ENCODE results near the gene SNAPIN.
A peak's percentile ranks its signal among the peaks of the same experiment; 100 is the strongest.

Gene SNAPIN

GRCh38 chr1:153658400-153659174 is at the start of gene SNAPIN:
Gene SNAPIN (plus strand): TSS chr1:153658703. CDS start chr1:153658744, 41 bp downstream.
- Histone ChIP-seq H3K27me3 (replicated peaks; ENCODE audit: insufficient read depth, low read length) (no peaks in the 10 kb centered on the region), H3K36me3 (replicated peaks; ENCODE audit: insufficient read depth, low read length) (peaks cover 17% of the 10 kb centered on the region), H3K4me3 (ENCODE audit: low read length) (peak within 1 kb of the TSS; percentile 82), H3K9me3 (replicated peaks; ENCODE audit: insufficient read depth, low read length) (no peaks in the 10 kb centered on the region), H3K9ac (ENCODE audit: low read length) (peak within 1 kb of the TSS; percentile 79), H3K4me1 (ENCODE audit: low read length) (0 out of 2 replicates have a peak, but pooled peaks cover 6% of the 10 kb centered on the region), H3K9me2 (replicated peaks; ENCODE audit: insufficient read depth, low read length) (no peaks in the 10 kb centered on the region), H3F3A (ENCODE audit: insufficient read depth, low read length) (peaks cover 22% of the 10 kb centered on the region), H3K79me2 (ENCODE audit: low read length) (peaks cover 20% of the 10 kb centered on the region), H3K27ac (ENCODE audit: low read length) (peak within 1 kb of the TSS; percentile 62; the same call in 1 of the 2 replicates), H2AFZ (ENCODE audit: low read length) (peak within 1 kb of the TSS; percentile 85), H3K4me2 (ENCODE audit: low read depth, low read length) (peak within 1 kb of the TSS; percentile 83), H4K20me1 (ENCODE audit: insufficient read depth, low read length) (no peaks in the 10 kb centered on the region)
- no peak for TF ChIP-seq EZH2 (optimal IDR thresholded peaks at IDR 0.05; ENCODE audit: low read depth, low read length)
- no peak for TF ChIP-seq CTCF (IDR thresholded peaks at IDR 0.05; ENCODE audit: low read length)
- no peak for TF ChIP-seq EZH2phosphoT487 (IDR thresholded peaks at IDR 0.05; ENCODE audit: low read length)
- DNase-seq: peak; percentile 97

GRCh38 chr1:153608742-153609584 is 49.5 kb upstream of the SNAPIN start:
- DNase-seq: no peak
- no peak overlapping the region for H3K27ac ChIP-seq (ENCODE audit: low read length)
- no peaks in the 10 kb centered on the region for H3F3A ChIP-seq (ENCODE audit: insufficient read depth, low read length)
- no peak overlapping the region for H2AFZ ChIP-seq (ENCODE audit: low read length)
- H3K9me2 ChIP-seq (replicated peaks; ENCODE audit: insufficient read depth, low read length): no peaks in the 10 kb centered on the region
- no peaks in the 10 kb centered on the region for H3K79me2 ChIP-seq (ENCODE audit: low read length)
- H3K9ac ChIP-seq (ENCODE audit: low read length): no peak overlapping the region
- no peaks in the 10 kb centered on the region for H3K27me3 ChIP-seq (replicated peaks; ENCODE audit: insufficient read depth, low read length)
- no peak for TF ChIP-seq EZH2phosphoT487 (IDR thresholded peaks at IDR 0.05; ENCODE audit: low read length)
- TF ChIP-seq EZH2 (optimal IDR thresholded peaks at IDR 0.05; ENCODE audit: low read depth, low read length): no peak
- TF ChIP-seq CTCF (IDR thresholded peaks at IDR 0.05; ENCODE audit: low read length): no peak
- no peak overlapping the region for H3K4me2 ChIP-seq (ENCODE audit: low read depth, low read length)
- no peaks in the 10 kb centered on the region for H3K4me1 ChIP-seq (ENCODE audit: low read length)
- no peaks in the 10 kb centered on the region for H3K36me3 ChIP-seq (replicated peaks; ENCODE audit: insufficient read depth, low read length)
- no peaks in the 10 kb centered on the region for H3K9me3 ChIP-seq (replicated peaks; ENCODE audit: insufficient read depth, low read length)
- no peak overlapping the region for H3K4me3 ChIP-seq (ENCODE audit: low read length)
- H4K20me1 ChIP-seq (ENCODE audit: insufficient read depth, low read length): no peaks in the 10 kb centered on the region

- no peak overlapping the region for H3K9ac ChIP-seq (ENCODE audit: low read length)
- H2AFZ ChIP-seq (ENCODE audit: low read length): no peak overlapping the region
- no peak overlapping the region for H3K27ac ChIP-seq (ENCODE audit: low read length)
- H3K9me3 ChIP-seq (replicated peaks; ENCODE audit: insufficient read depth, low read length): no peaks in the 10 kb centered on the region
- H3K4me2 ChIP-seq (ENCODE audit: low read depth, low read length): no peak overlapping the region
- no peaks in the 10 kb centered on the region for H3K4me1 ChIP-seq (ENCODE audit: low read length)
- no peaks in the 10 kb centered on the region for H3K27me3 ChIP-seq (replicated peaks; ENCODE audit: insufficient read depth, low read length)
- no peaks in the 10 kb centered on the region for H3K36me3 ChIP-seq (replicated peaks; ENCODE audit: insufficient read depth, low read length)
- no peaks in the 10 kb centered on the region for H4K20me1 ChIP-seq (ENCODE audit: insufficient read depth, low read length)
- no peaks in the 10 kb centered on the region for H3F3A ChIP-seq (ENCODE audit: insufficient read depth, low read length)
- no peaks in the 10 kb centered on the region for H3K9me2 ChIP-seq (replicated peaks; ENCODE audit: insufficient read depth, low read length)
- TF ChIP-seq CTCF (IDR thresholded peaks at IDR 0.05; ENCODE audit: low read length) (no peak), EZH2 (optimal IDR thresholded peaks at IDR 0.05; ENCODE audit: low read depth, low read length) (no peak), EZH2phosphoT487 (IDR thresholded peaks at IDR 0.05; ENCODE audit: low read length) (no peak)
- no peak overlapping the region for H3K4me3 ChIP-seq (ENCODE audit: low read length)
- DNase-seq: no peak
- H3K79me2 ChIP-seq (ENCODE audit: low read length): no peaks in the 10 kb centered on the region
Measured at GRCh38 chr1:153609585-153609907, 49.0 kb upstream of the SNAPIN start.

Measured in MM.1S (cell line).